Activated naive CD8-positive, alpha-beta T cell treated with anti-CD3 and anti-CD28 coated beads for 36 hours (primary cell): ENCODE measurements around the gene MIPEP. TPM values are rescaled to one million over a fixed set of nuclear protein-coding genes. Genes with fewer than 3 reads are reported as not detected.
"Not testable (repeated sequence)": the region's sequence is repeated elsewhere in the genome, so short reads cannot be mapped to it uniquely, and the experiment has no call there.

Experiments used
- DNase-seq: peaks from one replicate; pipeline ENCODE4 v3.0.0; 2021
- H3K27ac Mint-ChIP-seq: one replicate; pipeline ENCODE4 v1.8.0; 2022; ENCODE audit warnings: mild to moderate bottlenecking, moderate library complexity, mixed read lengths
- H3K27me3 Mint-ChIP-seq: one replicate; pipeline ENCODE4 v1.8.0; 2022; ENCODE audit warnings: mild to moderate bottlenecking, mixed read lengths
- H3K36me3 Mint-ChIP-seq: one replicate; pipeline ENCODE4 v1.8.0; 2021; ENCODE audit warnings: mild to moderate bottlenecking, mixed read lengths
- H3K4me1 Mint-ChIP-seq: one replicate; pipeline ENCODE4 v1.8.0; 2021; ENCODE audit warnings: mixed read lengths
- H3K4me3 Mint-ChIP-seq: one replicate; pipeline ENCODE4 v1.8.0; 2022; ENCODE audit warnings: mild to moderate bottlenecking, moderate library complexity, mixed read lengths
- H3K9me3 Mint-ChIP-seq: one replicate; pipeline ENCODE4 v1.8.0; 2022; ENCODE audit warnings: mixed read lengths
- total RNA-seq, 2 experiments: library from RNA; stranded (reverse); gene quantifications; one replicate each; pipeline ENCODE4 v1.2.3, GENCODE V29; 2021

MIPEP gene
- total RNA-seq, 2 experiments from 2014 or later = 21.3 to 24.0 TPM

GRCh38 chr13:23750383-23751121 is 138.6 kb downstream of the MIPEP start:
- no peak overlapping the region for H3K27ac Mint-ChIP-seq

DNA sequence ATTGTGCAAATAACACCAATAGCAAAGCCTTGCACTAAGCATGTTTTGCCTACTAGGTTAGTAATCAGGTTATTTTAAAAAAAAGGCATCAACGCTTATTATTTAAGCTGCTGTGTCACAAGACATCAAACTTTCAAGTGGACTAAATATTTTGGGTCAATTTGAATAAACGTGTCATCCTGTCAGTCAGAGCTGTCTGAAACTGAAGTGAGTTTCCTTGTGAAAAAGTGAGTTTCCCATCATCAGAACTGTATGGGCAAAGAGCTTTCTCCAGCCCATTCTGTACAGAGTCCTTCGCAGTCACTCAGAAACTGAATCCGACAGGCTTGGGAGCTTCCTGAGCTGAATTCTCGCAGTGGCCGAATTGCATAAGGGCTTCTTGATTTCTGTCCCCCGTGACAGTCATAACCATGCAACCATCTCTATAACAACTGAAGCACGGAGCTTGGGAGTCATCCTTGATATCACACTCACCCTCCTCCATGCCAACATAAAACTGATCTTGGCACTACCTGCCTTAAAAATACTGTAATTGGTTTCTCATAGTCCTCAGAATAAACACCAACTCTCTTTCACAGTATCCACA is 139.8 kb downstream of the MIPEP start:
- no peak for DNase-seq
- no peaks in the 10 kb centered on the region for H3K27me3 Mint-ChIP-seq
- peaks cover 12% of the 10 kb centered on the region for H3K36me3 Mint-ChIP-seq
- no peaks in the 10 kb centered on the region for H3K9me3 Mint-ChIP-seq
- no peak overlapping the region for H3K4me3 Mint-ChIP-seq
- no peak overlapping the region for H3K27ac Mint-ChIP-seq
- peaks cover 13% of the 10 kb centered on the region for H3K4me1 Mint-ChIP-seq

More at GRCh38 chr13:23750383-23751121, 138.6 kb downstream of the MIPEP start:
- Mint-ChIP-seq H3K4me1 (peaks cover 10% of the 10 kb centered on the region), H3K4me3 (no peak overlapping the region), H3K9me3 (no peaks in the 10 kb centered on the region), H3K36me3 (peaks cover 18% of the 10 kb centered on the region), H3K27me3 (no peaks in the 10 kb centered on the region)
- no peak for DNase-seq

- Mint-ChIP-seq H3K36me3 (peaks cover 12% of the 10 kb centered on the region), H3K27me3 (no peaks in the 10 kb centered on the region), H3K9me3 (no peaks in the 10 kb centered on the region), H3K4me1 (peaks cover 21% of the 10 kb centered on the region), H3K27ac (no peak overlapping the region), H3K4me3 (no peak overlapping the region)
- DNase-seq = no peak
Observed at GRCh38 chr13:23748109-23748990, 140.8 kb downstream of the MIPEP start.

GRCh38 chr13:23746141-23746540 is 143.1 kb downstream of the MIPEP start:
- not testable (repeated sequence) for H3K4me3 Mint-ChIP-seq, H3K27ac Mint-ChIP-seq, H3K9me3 Mint-ChIP-seq, H3K36me3 Mint-ChIP-seq, H3K27me3 Mint-ChIP-seq, DNase-seq
- peaks cover 20% of the 10 kb centered on the region for H3K4me1 Mint-ChIP-seq

DNA sequence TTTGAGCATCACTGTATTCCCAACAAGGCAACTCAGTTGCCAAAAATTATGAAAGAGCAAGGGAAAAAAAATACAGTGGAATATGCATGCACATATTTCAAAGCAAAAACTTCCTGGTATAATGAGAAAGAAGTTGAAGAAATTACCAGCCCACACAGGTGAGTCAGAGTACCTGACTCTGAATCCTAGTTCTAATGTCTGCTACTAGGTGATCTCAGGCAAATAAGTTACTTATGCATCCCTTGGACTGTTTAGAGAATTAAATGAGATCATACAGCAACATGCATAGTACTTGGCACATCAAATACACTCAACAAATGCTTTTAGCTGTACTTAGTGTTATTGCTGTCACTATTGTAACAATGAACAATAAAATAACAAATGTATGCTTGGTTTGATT is 144.9 kb downstream of the MIPEP start:
- DNase-seq = no peak
- peaks cover 20% of the 10 kb centered on the region for H3K4me1 Mint-ChIP-seq
- no peaks in the 10 kb centered on the region for H3K9me3 Mint-ChIP-seq
- H3K27ac Mint-ChIP-seq = no peak overlapping the region
- no peak overlapping the region for H3K4me3 Mint-ChIP-seq
- H3K36me3 Mint-ChIP-seq = no peaks in the 10 kb centered on the region
- no peaks in the 10 kb centered on the region for H3K27me3 Mint-ChIP-seq

- no peaks in the 10 kb centered on the region for H3K36me3 Mint-ChIP-seq
- H3K4me3 Mint-ChIP-seq = no peak overlapping the region
- no peaks in the 10 kb centered on the region for H3K9me3 Mint-ChIP-seq
- H3K27me3 Mint-ChIP-seq = no peaks in the 10 kb centered on the region
- H3K27ac Mint-ChIP-seq = no peak overlapping the region
- no peak for DNase-seq
- H3K4me1 Mint-ChIP-seq = peaks cover 20% of the 10 kb centered on the region
Observed at GRCh38 chr13:23743278-23744076, 145.7 kb downstream of the MIPEP start.

GRCh38 chr13:23741879-23742510 is 147.2 kb downstream of the MIPEP start:
- no peak for DNase-seq
- no peaks in the 10 kb centered on the region for H3K27me3 Mint-ChIP-seq
- no peak overlapping the region for H3K4me3 Mint-ChIP-seq
- peaks cover 20% of the 10 kb centered on the region for H3K4me1 Mint-ChIP-seq
- no peaks in the 10 kb centered on the region for H3K36me3 Mint-ChIP-seq
- no peaks in the 10 kb centered on the region for H3K9me3 Mint-ChIP-seq
- H3K27ac Mint-ChIP-seq = no peak overlapping the region

DNA sequence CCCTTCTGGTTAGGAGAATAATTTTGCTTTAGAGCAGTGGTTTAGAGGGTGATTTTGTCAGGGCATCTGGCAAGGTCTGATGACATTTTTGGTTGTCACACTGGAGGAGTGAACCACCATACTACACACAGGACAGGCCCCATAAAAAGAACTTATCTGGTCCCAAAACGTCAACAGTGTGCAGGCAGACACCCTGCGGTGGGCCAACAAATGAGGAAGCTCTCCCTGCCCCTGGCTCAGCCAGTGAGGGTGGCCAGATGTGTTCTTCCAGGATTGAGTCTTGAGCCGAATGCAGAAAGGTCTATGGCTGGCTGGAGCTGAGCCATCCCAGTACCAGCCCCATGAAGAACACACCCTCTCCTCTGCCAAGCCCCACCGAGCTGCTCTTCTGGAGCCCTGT is 149.2 kb downstream of the MIPEP start:
- no peaks in the 10 kb centered on the region for H3K9me3 Mint-ChIP-seq
- no peak for DNase-seq
- peaks cover 20% of the 10 kb centered on the region for H3K4me1 Mint-ChIP-seq
- H3K4me3 Mint-ChIP-seq = no peak overlapping the region
- no peaks in the 10 kb centered on the region for H3K27me3 Mint-ChIP-seq
- H3K36me3 Mint-ChIP-seq = peaks cover 3% of the 10 kb centered on the region
- H3K27ac Mint-ChIP-seq = no peak overlapping the region

DNA sequence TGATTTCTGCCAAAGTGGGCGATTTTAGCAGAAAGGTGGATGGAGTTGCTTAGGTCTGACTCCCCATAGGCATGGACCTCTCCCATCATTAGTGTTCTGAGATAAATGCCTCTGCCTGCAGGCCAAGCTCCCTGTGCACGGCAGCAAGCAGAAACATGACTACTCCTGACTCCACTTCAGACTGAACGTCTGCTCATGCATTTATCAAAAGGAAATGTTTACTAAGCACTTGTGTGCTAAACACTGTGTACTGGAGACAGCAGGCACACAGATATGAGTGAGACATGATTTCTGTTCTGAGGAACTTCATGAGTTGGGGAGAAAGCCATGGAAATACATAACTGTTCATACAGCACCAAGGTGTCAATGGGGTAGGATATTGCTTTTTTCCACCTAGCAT is 149.6 kb downstream of the MIPEP start:
- no peak overlapping the region for H3K4me3 Mint-ChIP-seq
- H3K9me3 Mint-ChIP-seq = no peaks in the 10 kb centered on the region
- no peak for DNase-seq
- peaks cover 20% of the 10 kb centered on the region for H3K4me1 Mint-ChIP-seq
- H3K27me3 Mint-ChIP-seq = no peaks in the 10 kb centered on the region
- H3K36me3 Mint-ChIP-seq = peaks cover 3% of the 10 kb centered on the region
- no peak overlapping the region for H3K27ac Mint-ChIP-seq

GRCh38 chr13:23736541-23736940 is 152.7 kb downstream of the MIPEP start:
- Mint-ChIP-seq H3K27me3 (no peaks in the 10 kb centered on the region), H3K36me3 (peaks cover 6% of the 10 kb centered on the region), H3K4me1 (no peaks in the 10 kb centered on the region), H3K27ac (no peak overlapping the region), H3K9me3 (no peaks in the 10 kb centered on the region), H3K4me3 (no peak overlapping the region)
- DNase-seq = no peak

DNA sequence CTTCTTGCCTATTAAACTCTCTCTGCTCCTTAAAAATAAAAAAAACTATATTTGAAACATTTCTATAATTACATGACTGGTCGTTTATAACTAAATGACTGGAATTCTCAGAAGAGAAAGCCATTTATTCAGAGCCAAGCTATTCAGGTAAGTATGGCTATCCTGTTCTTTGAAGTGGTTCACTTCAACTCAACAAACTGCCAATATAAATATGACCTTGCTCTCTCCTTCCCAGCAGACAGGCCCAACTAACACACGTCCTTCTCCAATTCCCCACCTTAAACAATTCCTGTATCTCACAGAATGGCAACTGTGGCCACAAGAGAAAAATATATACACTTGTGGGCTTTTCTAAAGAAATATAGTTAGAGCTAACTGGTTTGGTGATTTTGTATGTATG is 153.9 kb downstream of the MIPEP start:
- Mint-ChIP-seq H3K4me1 (no peaks in the 10 kb centered on the region), H3K27ac (no peak overlapping the region), H3K27me3 (no peaks in the 10 kb centered on the region), H3K4me3 (no peak overlapping the region), H3K36me3 (peaks cover 6% of the 10 kb centered on the region), H3K9me3 (no peaks in the 10 kb centered on the region)
- DNase-seq = no peak

DNA sequence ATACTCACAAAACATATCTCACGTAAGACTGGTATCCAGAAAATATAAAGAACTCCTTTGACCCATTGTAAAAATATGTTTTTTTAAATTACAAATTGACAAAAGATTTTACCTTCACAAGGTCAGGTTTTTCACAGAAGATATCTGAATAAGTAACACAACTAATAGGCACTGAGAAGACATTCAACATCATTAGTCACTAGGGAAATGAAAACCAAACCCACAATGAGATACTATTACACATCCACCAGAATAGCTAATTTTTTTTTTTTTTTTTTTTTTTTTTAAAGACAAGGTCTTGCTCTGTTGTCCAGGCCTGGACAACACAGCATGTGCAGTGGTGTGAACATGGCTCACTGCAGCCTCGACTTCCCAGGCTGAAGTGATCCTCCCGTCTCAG is 157.5 kb downstream of the MIPEP start:
- Mint-ChIP-seq H3K4me3 (no peak overlapping the region), H3K36me3 (peaks cover 11% of the 10 kb centered on the region)
- no peak for DNase-seq

GRCh38 chr13:23730251-23730650 is 158.9 kb downstream of the MIPEP start:
- H3K36me3 Mint-ChIP-seq = peaks cover 8% of the 10 kb centered on the region
- no peaks in the 10 kb centered on the region for H3K4me1 Mint-ChIP-seq
- H3K27ac Mint-ChIP-seq = no peak overlapping the region
- no peaks in the 10 kb centered on the region for H3K27me3 Mint-ChIP-seq
- H3K9me3 Mint-ChIP-seq = no peaks in the 10 kb centered on the region
- H3K4me3 Mint-ChIP-seq = no peak overlapping the region
- DNase-seq = no peak

More for the DNA sequence above, 157.5 kb downstream of the MIPEP start:
- Mint-ChIP-seq H3K27ac (no peak overlapping the region), H3K4me1 (no peaks in the 10 kb centered on the region), H3K27me3 (no peaks in the 10 kb centered on the region), H3K9me3 (no peaks in the 10 kb centered on the region)

DNA sequence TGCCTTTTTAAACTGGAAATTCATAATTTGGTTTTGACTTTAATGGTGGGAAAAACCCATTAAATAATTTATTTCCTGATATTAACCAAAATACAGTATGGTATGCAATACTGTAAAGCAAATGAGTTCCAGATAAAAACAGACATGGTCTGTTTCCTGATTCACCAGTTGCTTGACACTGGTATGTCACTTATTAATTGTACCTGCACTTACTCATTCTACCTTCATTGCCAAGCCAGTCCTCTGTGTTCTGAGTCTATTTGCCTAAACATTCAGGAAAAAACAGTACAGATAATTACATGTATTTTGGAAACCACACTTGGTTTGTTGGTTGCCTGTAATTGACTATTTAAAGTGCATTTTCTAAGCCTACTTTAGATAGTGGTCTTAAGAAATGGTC is 159.7 kb downstream of the MIPEP start:
- Mint-ChIP-seq H3K27ac (no peak overlapping the region), H3K4me3 (no peak overlapping the region), H3K4me1 (no peaks in the 10 kb centered on the region), H3K36me3 (peaks cover 8% of the 10 kb centered on the region), H3K27me3 (no peaks in the 10 kb centered on the region), H3K9me3 (no peaks in the 10 kb centered on the region)
- no peak for DNase-seq
